ENCODE data around the gene CPNE7. TPM values are rescaled to one million over a fixed set of nuclear protein-coding genes. Genes with fewer than 3 reads are reported as not detected.

CPNE7 gene
- total RNA-seq, 1 experiment from 2014 or later = 108 TPM

DNA sequence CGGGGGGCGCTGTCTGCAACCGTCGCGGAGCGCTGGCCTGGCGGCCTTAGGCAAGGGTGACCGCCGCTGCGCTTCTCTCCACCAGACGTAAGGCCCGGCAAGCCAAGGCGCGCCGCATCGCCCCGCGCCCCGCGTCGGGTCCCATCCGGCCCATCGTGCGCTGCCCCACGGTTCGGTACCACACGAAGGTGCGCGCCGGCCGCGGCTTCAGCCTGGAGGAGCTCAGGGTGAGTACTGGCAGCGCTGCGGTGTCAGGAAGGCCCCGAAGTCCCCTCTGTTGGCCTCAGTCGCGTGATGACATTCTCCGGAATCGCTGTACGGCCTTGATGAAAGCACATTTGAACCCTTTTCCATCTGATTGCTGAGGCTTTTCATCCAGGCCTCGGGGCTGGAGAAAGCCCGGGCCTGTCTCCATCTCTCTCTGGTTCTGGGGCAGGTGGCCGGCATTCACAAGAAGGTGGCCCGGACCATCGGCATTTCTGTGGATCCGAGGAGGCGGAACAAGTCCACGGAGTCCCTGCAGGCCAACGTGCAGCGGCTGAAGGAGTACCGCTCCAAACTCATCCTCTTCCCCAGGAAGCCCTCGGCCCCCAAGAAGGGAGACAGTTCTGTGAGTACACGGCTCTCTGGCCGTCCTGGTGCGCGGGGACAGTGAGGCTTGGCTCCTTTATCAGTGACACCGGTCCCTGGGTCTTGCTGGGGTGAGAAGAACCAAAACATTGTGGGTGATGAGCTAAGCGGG lies 14.2 kb upstream of the CPNE7 start:
- TF ChIP-seq EZH2 (IDR thresholded peaks at IDR 0.05; ENCODE audit: borderline replicate concordance, low read depth, low read length, poor library complexity, severe bottlenecking) = no peak
- TF ChIP-seq, protein P1, sequence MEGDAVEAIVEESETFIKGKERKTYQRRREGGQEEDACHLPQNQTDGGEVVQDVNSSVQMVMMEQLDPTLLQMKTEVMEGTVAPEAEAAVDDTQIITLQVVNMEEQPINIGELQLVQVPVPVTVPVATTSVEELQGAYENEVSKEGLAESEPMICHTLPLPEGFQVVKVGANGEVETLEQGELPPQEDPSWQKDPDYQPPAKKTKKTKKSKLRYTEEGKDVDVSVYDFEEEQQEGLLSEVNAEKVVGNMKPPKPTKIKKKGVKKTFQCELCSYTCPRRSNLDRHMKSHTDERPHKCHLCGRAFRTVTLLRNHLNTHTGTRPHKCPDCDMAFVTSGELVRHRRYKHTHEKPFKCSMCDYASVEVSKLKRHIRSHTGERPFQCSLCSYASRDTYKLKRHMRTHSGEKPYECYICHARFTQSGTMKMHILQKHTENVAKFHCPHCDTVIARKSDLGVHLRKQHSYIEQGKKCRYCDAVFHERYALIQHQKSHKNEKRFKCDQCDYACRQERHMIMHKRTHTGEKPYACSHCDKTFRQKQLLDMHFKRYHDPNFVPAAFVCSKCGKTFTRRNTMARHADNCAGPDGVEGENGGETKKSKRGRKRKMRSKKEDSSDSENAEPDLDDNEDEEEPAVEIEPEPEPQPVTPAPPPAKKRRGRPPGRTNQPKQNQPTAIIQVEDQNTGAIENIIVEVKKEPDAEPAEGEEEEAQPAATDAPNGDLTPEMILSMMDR (conservative IDR thresholded peaks at IDR 0.05; ENCODE audit: low read depth, low read length) = no peak
- Histone ChIP-seq H3K27ac (ENCODE audit: low read depth, low read length, poor library complexity, severe bottlenecking) (peak overlapping the region; percentile 95), H3K4me3 (ENCODE audit: low read depth, low read length, poor library complexity, severe bottlenecking) (peak overlapping the region; percentile 86), H3K9me3 (ENCODE audit: low read depth, low read length, poor library complexity, severe bottlenecking) (no peaks in the 10 kb centered on the region), H3K36me3 (ENCODE audit: insufficient read depth, low read length, poor library complexity, severe bottlenecking) (peaks cover 45% of the 10 kb centered on the region), H3K27me3 (replicated peaks; ENCODE audit: insufficient read depth, low read depth, low read length, poor library complexity) (no peaks in the 10 kb centered on the region), H3K4me1 (ENCODE audit: insufficient read depth, low read length, poor library complexity, severe bottlenecking) (peaks cover 43% of the 10 kb centered on the region)
- ChIA-PET CTCF (no interaction called here), POLR2A (ENCODE audit: low non-redundant PET) (interaction anchor here (0.7 kb wide), 1 partner anchor 33 kb away, joined by 3 read pairs; no protein-coding TSS in a partner anchor)
- no TSS peak for BruUV-seq (replicated peaks)
- DNase-seq (ENCODE audit: low spot score) = no peak
- intact Hi-C loops (cut with micrococcal nuclease; ENCODE audit: unreplicated experiment) = no loop called here

DNA sequence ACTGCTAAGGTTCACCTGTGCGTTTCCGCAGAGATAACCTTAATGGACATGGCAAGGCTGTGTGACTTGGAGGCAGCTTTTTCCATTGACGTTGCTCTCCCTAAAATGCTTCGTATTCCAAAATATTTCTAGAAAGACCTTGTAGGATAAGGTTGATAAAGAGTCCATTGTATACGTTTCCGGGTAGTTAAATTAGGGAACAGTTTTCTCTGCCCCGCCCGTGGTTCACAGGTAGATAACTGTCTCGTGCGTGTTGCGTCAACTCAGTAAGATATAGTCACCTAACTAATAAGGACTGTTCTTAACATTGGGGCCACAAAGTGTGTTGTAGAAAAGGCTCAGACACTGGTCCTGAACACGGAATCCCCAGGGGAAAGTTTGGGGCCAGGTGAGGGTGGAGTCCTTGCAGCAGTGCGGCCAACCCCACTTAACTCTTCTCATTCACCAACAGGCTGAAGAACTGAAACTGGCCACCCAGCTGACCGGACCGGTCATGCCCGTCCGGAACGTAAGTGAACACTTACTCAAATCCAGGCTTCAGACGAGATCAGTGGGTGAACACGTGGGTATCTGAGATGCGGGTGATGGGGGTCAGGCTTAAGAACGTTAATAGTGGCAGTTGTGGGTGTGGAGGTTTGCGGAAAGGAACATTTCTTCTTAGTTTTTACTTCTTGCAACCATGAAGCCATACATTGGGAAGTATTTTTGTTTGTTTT lies 13.5 kb upstream of the CPNE7 start:
- Histone ChIP-seq H3K9me3 (ENCODE audit: low read depth, low read length, poor library complexity, severe bottlenecking) (no peaks in the 10 kb centered on the region), H3K36me3 (ENCODE audit: insufficient read depth, low read length, poor library complexity, severe bottlenecking) (peaks cover 45% of the 10 kb centered on the region), H3K4me3 (ENCODE audit: low read depth, low read length, poor library complexity, severe bottlenecking) (peak overlapping the region; percentile 86), H3K27ac (ENCODE audit: low read depth, low read length, poor library complexity, severe bottlenecking) (peak overlapping the region; percentile 95), H3K4me1 (ENCODE audit: insufficient read depth, low read length, poor library complexity, severe bottlenecking) (peaks cover 43% of the 10 kb centered on the region), H3K27me3 (replicated peaks; ENCODE audit: insufficient read depth, low read depth, low read length, poor library complexity) (no peaks in the 10 kb centered on the region)
- CTCF ChIA-PET = no interaction called here
- TF ChIP-seq EZH2 (IDR thresholded peaks at IDR 0.05; ENCODE audit: borderline replicate concordance, low read depth, low read length, poor library complexity, severe bottlenecking) = no peak
- TF ChIP-seq, protein P1 (conservative IDR thresholded peaks at IDR 0.05; ENCODE audit: low read depth, low read length) = no peak
- TSS peak; percentile 53 for BruUV-seq (replicated peaks)
- DNase-seq (ENCODE audit: low spot score) = peak; percentile 53
- intact Hi-C loops (cut with micrococcal nuclease; ENCODE audit: unreplicated experiment) = no loop called here
- POLR2A ChIA-PET (ENCODE audit: low non-redundant PET) = no interaction called here

DNA sequence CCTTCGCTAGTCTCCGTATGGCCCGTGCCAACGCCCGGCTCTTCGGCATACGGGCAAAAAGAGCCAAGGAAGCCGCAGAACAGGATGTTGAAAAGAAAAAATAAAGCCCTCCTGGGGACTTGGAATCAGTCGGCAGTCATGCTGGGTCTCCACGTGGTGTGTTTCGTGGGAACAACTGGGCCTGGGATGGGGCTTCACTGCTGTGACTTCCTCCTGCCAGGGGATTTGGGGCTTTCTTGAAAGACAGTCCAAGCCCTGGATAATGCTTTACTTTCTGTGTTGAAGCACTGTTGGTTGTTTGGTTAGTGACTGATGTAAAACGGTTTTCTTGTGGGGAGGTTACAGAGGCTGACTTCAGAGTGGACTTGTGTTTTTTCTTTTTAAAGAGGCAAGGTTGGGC lies 12.6 kb upstream of the CPNE7 start:
- Histone ChIP-seq H3K4me1 (ENCODE audit: insufficient read depth, low read length, poor library complexity, severe bottlenecking) (peaks cover 43% of the 10 kb centered on the region), H3K36me3 (ENCODE audit: insufficient read depth, low read length, poor library complexity, severe bottlenecking) (peaks cover 45% of the 10 kb centered on the region), H3K9me3 (ENCODE audit: low read depth, low read length, poor library complexity, severe bottlenecking) (no peaks in the 10 kb centered on the region), H3K27ac (ENCODE audit: low read depth, low read length, poor library complexity, severe bottlenecking) (peak overlapping the region; percentile 95), H3K27me3 (replicated peaks; ENCODE audit: insufficient read depth, low read depth, low read length, poor library complexity) (no peaks in the 10 kb centered on the region), H3K4me3 (ENCODE audit: low read depth, low read length, poor library complexity, severe bottlenecking) (peak overlapping the region; percentile 86)
- intact Hi-C loops (cut with micrococcal nuclease; ENCODE audit: unreplicated experiment) = no loop called here
- TF ChIP-seq EZH2 (IDR thresholded peaks at IDR 0.05; ENCODE audit: borderline replicate concordance, low read depth, low read length, poor library complexity, severe bottlenecking) = no peak
- TF ChIP-seq, protein P1 (conservative IDR thresholded peaks at IDR 0.05; ENCODE audit: low read depth, low read length) = no peak
- POLR2A ChIA-PET (ENCODE audit: low non-redundant PET) = no interaction called here
- DNase-seq (ENCODE audit: low spot score) = peak; percentile 64
- no TSS peak for BruUV-seq (replicated peaks)
- CTCF ChIA-PET = no interaction called here
